DOHH2 (cell line): ENCODE measurements around the gene AKAP13.

Source experiments
- H3F3A ChIP-seq: fragments of 200-600 bp; sonication (generic), shearing (Covaris generic); 2 replicates; pipeline ENCODE4 v1.6.0; 2016; ENCODE audit warnings: antibody characterized with exemption, mild to moderate bottlenecking; ENCODE audit not compliant: control insufficient read depth, insufficient read depth
- H3K27ac ChIP-seq: fragments of 200-600 bp; sonication (generic); 2 replicates; pipeline ENCODE4 v1.5.1; 2014; ENCODE audit warnings: low read depth, mild to moderate bottlenecking, low read length, moderate library complexity
- H3K27me3 ChIP-seq: fragments of 200-600 bp; sonication (generic); 2 replicates; pipeline ENCODE4 v1.6.1; 2014; ENCODE audit warnings: mild to moderate bottlenecking, low read length, mixed read lengths; ENCODE audit not compliant: control insufficient read depth
- H3K36me3 ChIP-seq: fragments of 200-600 bp; sonication (generic); 2 replicates; pipeline ENCODE4 v1.6.1; 2014; ENCODE audit warnings: mild to moderate bottlenecking, low read length, moderate library complexity, mixed read lengths; ENCODE audit not compliant: control insufficient read depth
- H3K4me1 ChIP-seq: fragments of 200-600 bp; sonication (generic); 2 replicates; pipeline ENCODE4 v1.6.1; 2014; ENCODE audit warnings: mild to moderate bottlenecking, low read length, mixed read lengths; ENCODE audit not compliant: control insufficient read depth
- H3K4me2 ChIP-seq: fragments of 200-600 bp; sonication (generic); 2 replicates; pipeline ENCODE4 v1.6.0; 2014; ENCODE audit warnings: mild to moderate bottlenecking, low read length, moderate library complexity
- H3K4me3 ChIP-seq: fragments of 200-600 bp; sonication (generic); 2 replicates; pipeline ENCODE4 v1.5.1; 2014; ENCODE audit warnings: mild to moderate bottlenecking, low read length, mixed read lengths
- H3K79me2 ChIP-seq: fragments of 200-600 bp; sonication (generic); 2 replicates; pipeline ENCODE4 v1.6.1; 2014; ENCODE audit warnings: mild to moderate bottlenecking, low read length, mixed read lengths; ENCODE audit not compliant: control insufficient read depth
- H3K9me2 ChIP-seq: fragments of 200-600 bp; sonication (generic); replicated peaks from 2 replicates; pipeline ENCODE4 v1.6.1; 2014; ENCODE audit warnings: mild to moderate bottlenecking, low read length, mixed read lengths; ENCODE audit not compliant: control insufficient read depth
- H3K9me3 ChIP-seq: fragments of 200-600 bp; sonication (generic); 2 replicates; pipeline ENCODE4 v1.6.1; 2014; ENCODE audit warnings: antibody characterized with exemption, low read length, mixed read lengths; ENCODE audit not compliant: control insufficient read depth, insufficient read depth
- H4K20me1 ChIP-seq: fragments of 200-600 bp; sonication (generic); 2 replicates; pipeline ENCODE4 v1.6.0; 2014; ENCODE audit warnings: low read depth, mild to moderate bottlenecking, antibody characterized with exemption, low read length, moderate library complexity; ENCODE audit not compliant: control insufficient read depth, insufficient read depth
- EZH2phosphoT487 ChIP-seq: fragments of 200-600 bp; sonication (generic); IDR thresholded peaks from 2 replicates; pipeline ENCODE4 v1.6.1; 2017; ENCODE audit warnings: borderline replicate concordance, mild to moderate bottlenecking, antibody characterized with exemption, low read length, moderate library complexity, mixed read lengths
- TF ChIP-seq, protein P1 (sequence below): fragments of 200-600 bp; sonication (generic); IDR thresholded peaks from one replicate; pipeline ENCODE4 v1.5.1; 2014; ENCODE audit warnings: antibody characterized with exemption, mild to moderate bottlenecking, low read depth, low read length; ENCODE audit not compliant: poor library complexity, severe bottlenecking

AKAP13 gene

DNA sequence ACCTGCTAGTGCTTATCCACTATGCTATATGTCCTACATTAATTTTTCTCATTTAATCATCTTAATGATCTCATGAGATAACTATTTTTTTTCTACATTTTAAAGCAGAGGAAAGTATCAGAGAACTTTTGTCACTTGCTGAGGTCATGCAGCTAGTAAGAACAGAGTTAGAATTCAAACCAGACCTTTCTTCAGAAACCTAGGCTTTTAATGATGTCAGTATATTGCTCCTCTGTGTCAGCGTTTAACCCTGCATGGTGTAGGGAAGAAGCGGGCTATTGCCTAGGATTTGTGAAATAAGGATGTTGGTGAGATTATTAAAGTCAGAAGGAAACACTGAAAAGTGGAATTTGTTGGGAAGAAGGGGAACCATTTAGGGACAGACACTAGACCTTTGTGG lies 121.2 kb downstream of the AKAP13 start:
- peaks cover 97% of the 10 kb centered on the region for H3K79me2 ChIP-seq

DNA sequence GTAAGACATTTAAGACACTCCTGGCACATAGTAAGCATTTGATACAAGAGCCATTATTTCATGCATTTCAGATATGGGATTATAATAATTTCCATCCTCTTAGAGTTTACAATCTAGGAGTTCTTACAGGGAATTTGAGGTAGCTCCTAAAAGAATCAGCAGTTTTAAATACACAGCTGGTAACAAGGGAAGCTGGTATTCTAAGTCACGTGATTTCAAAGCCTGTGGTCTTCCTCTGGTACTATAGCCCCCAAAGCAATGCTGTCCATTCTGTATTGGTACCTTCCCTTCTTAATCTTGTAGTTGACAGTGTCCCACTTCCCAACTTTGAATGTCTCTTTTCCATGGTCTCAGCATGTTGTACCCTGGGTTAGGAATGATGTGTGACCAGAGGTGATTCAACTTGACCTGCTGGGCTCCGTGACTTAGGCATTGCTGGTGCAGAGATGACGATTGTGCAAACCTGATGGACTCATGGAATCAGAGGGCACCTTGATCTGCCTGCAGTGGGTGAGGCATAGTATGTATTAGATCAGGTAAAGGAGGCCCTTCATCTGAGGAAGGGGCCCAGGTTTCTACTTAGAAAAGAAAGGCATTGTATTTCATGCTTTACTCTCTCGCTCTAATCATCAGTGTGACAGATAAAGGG lies 122.9 kb downstream of the AKAP13 start:
- no peak overlapping the region for H3K4me2 ChIP-seq
- no peaks in the 10 kb centered on the region for H3K27me3 ChIP-seq
- no peak overlapping the region for H3K4me3 ChIP-seq
- TF ChIP-seq EZH2phosphoT487: no peak
- TF ChIP-seq, protein P1, sequence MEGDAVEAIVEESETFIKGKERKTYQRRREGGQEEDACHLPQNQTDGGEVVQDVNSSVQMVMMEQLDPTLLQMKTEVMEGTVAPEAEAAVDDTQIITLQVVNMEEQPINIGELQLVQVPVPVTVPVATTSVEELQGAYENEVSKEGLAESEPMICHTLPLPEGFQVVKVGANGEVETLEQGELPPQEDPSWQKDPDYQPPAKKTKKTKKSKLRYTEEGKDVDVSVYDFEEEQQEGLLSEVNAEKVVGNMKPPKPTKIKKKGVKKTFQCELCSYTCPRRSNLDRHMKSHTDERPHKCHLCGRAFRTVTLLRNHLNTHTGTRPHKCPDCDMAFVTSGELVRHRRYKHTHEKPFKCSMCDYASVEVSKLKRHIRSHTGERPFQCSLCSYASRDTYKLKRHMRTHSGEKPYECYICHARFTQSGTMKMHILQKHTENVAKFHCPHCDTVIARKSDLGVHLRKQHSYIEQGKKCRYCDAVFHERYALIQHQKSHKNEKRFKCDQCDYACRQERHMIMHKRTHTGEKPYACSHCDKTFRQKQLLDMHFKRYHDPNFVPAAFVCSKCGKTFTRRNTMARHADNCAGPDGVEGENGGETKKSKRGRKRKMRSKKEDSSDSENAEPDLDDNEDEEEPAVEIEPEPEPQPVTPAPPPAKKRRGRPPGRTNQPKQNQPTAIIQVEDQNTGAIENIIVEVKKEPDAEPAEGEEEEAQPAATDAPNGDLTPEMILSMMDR: no peak
- H3K36me3 ChIP-seq: no peaks in the 10 kb centered on the region
- H4K20me1 ChIP-seq: peaks cover 14% of the 10 kb centered on the region; the same call in 1 of the 2 replicates
- peaks cover 25% of the 10 kb centered on the region for H3K4me1 ChIP-seq
- peaks cover 13% of the 10 kb centered on the region; the same call in 1 of the 2 replicates for H3F3A ChIP-seq
- H3K79me2 ChIP-seq: peaks cover 98% of the 10 kb centered on the region
- no peaks in the 10 kb centered on the region for H3K9me2 ChIP-seq
- H3K27ac ChIP-seq: no peak overlapping the region
- no peaks in the 10 kb centered on the region for H3K9me3 ChIP-seq

More for the DNA sequence above, 121.2 kb downstream of the AKAP13 start:
- H3K27ac ChIP-seq: no peak overlapping the region
- H3K4me3 ChIP-seq: no peak overlapping the region
- H3K27me3 ChIP-seq: no peaks in the 10 kb centered on the region
- H4K20me1 ChIP-seq: peaks cover 14% of the 10 kb centered on the region; the same call in 1 of the 2 replicates
- peaks cover 13% of the 10 kb centered on the region; the same call in 1 of the 2 replicates for H3F3A ChIP-seq
- TF ChIP-seq EZH2phosphoT487: no peak
- TF ChIP-seq, protein P1: no peak
- no peaks in the 10 kb centered on the region for H3K36me3 ChIP-seq
- H3K9me2 ChIP-seq: no peaks in the 10 kb centered on the region
- no peak overlapping the region for H3K4me2 ChIP-seq
- peaks cover 25% of the 10 kb centered on the region for H3K4me1 ChIP-seq
- H3K9me3 ChIP-seq: no peaks in the 10 kb centered on the region

DNA sequence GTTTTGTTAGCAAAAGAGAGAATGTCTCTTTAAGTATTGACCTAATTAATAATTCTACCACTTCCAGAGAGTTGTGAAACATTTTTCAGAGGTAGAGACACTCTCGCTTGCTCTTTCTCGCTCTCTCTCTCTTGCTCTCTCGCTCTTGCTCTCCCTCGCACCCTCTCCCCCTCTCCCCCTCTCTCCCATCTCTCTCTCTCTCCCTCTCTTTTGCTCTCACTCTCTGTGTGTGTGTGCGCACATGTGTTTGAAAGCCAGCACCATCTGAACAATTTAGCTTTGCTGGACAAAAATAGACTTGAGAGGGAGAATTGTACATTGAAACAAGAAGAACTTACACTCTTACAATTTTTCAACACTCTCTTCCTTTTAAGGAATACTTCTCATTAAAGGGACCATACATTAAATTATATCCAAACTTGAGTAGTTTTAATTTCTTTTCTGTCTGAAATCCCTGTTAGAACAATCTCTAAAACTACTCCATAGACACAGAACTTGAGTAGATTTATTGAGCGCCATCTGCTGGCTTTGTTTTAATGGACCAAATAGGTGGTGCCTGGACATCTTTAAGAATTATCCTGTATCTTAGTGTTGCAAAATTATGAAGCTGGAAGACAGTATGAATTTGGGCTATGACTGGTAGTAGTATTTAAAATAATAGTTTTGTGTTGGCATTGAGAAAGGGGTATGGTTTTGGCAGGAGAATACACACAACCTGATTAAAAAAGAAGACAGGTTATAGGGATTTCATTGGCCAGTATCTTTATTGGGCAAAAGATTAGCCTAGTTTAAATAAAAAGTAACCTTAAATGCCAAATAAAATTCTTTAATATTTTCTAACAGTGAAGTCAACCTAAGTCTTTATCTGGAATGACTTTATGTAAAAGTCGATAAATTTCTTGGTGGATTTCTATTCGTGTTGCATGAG lies 124.6 kb downstream of the AKAP13 start:
- no peaks in the 10 kb centered on the region for H3K36me3 ChIP-seq
- no peak overlapping the region for H3K4me2 ChIP-seq
- H3K9me3 ChIP-seq: no peaks in the 10 kb centered on the region
- H3K4me1 ChIP-seq: peaks cover 16% of the 10 kb centered on the region
- H3K4me3 ChIP-seq: no peak overlapping the region
- H3F3A ChIP-seq: peaks cover 13% of the 10 kb centered on the region; the same call in 1 of the 2 replicates
- H4K20me1 ChIP-seq: peaks cover 10% of the 10 kb centered on the region; the same call in 1 of the 2 replicates
- no peak overlapping the region for H3K27ac ChIP-seq
- no peaks in the 10 kb centered on the region for H3K9me2 ChIP-seq
- H3K79me2 ChIP-seq: peaks cover 98% of the 10 kb centered on the region
- H3K27me3 ChIP-seq: no peaks in the 10 kb centered on the region
- TF ChIP-seq, protein P1: peak; percentile 79
- TF ChIP-seq EZH2phosphoT487: no peak
